Karpas-422 (cell line): ENCODE data around the gene UCK2. TPM values are rescaled to one million over a fixed set of nuclear protein-coding genes. Genes with fewer than 3 reads are reported as not detected.

ENCODE experiments used
- DNase-seq: peaks from one replicate; pipeline ENCODE4 v3.0.0-alpha.2; 2015
- H2AFZ ChIP-seq: fragments of 200-600 bp; sonication (generic); 2 replicates; pipeline ENCODE4 v1.6.1; 2014; ENCODE audit warnings: antibody characterized with exemption, low read length, mixed read lengths
- H3K27ac ChIP-seq: fragments of 200-600 bp; sonication (generic); 2 replicates; pipeline ENCODE4 v1.5.1; 2014; ENCODE audit warnings: mild to moderate bottlenecking, low read length, moderate library complexity
- H3K27me3 ChIP-seq: fragments of 200-600 bp; sonication (generic); 2 replicates; pipeline ENCODE4 v1.6.1; 2014; ENCODE audit warnings: low read length, mixed read lengths
- H3K36me3 ChIP-seq: fragments of 200-600 bp; sonication (generic); 2 replicates; pipeline ENCODE4 v1.6.1; 2014; ENCODE audit warnings: low read length, mixed read lengths; ENCODE audit not compliant: insufficient read depth
- H3K4me1 ChIP-seq: fragments of 200-600 bp; sonication (generic); 2 replicates; pipeline ENCODE4 v1.6.1; 2014; ENCODE audit warnings: mild to moderate bottlenecking, low read length, mixed read lengths
- H3K4me2 ChIP-seq: fragments of 200-600 bp; sonication (generic); 2 replicates; pipeline ENCODE4 v1.6.1; 2014; ENCODE audit warnings: low read length, low read depth, mild to moderate bottlenecking; ENCODE audit not compliant: poor library complexity, severe bottlenecking
- H3K4me3 ChIP-seq: fragments of 200-600 bp; sonication (generic); 2 replicates; pipeline ENCODE4 v1.5.1; 2014; ENCODE audit warnings: mild to moderate bottlenecking, antibody characterized with exemption, low read length, mixed read lengths
- H3K79me2 ChIP-seq: fragments of 200-600 bp; sonication (generic); 2 replicates; pipeline ENCODE4 v1.6.1; 2014; ENCODE audit warnings: mild to moderate bottlenecking, low read length, mixed read lengths
- H3K9ac ChIP-seq: fragments of 200-600 bp; sonication (generic); 2 replicates; pipeline ENCODE4 v1.6.0; 2014; ENCODE audit warnings: low read length
- H3K9me2 ChIP-seq: fragments of 200-600 bp; sonication (generic), shearing (Covaris generic); replicated peaks from 2 replicates; pipeline ENCODE4 v1.6.0; 2014; ENCODE audit warnings: mild to moderate bottlenecking, low read length, moderate library complexity; ENCODE audit not compliant: insufficient read depth
- H3K9me3 ChIP-seq: fragments of 300-700, 200-600 bp; sonication (generic); 2 replicates; pipeline ENCODE4 v1.6.1; 2014; ENCODE audit warnings: low read length, mixed read lengths
- H4K20me1 ChIP-seq: fragments of 200-600 bp; sonication (generic); 2 replicates; pipeline ENCODE4 v1.6.1; 2014; ENCODE audit warnings: mild to moderate bottlenecking, antibody characterized with exemption, low read length, low read depth; ENCODE audit not compliant: insufficient read depth
- total RNA-seq: library from RNA; depleted of rRNA; stranded (reverse); fragments of >200 nt; shearing (Covaris generic); gene quantifications from 2 replicates; pipeline ENCODE4 v1.2.3, GENCODE V29; 2014; ENCODE audit warnings: low replicate concordance

Gene UCK2
- total RNA-seq, 1 experiment from 2014 or later: 67.9 TPM

DNA sequence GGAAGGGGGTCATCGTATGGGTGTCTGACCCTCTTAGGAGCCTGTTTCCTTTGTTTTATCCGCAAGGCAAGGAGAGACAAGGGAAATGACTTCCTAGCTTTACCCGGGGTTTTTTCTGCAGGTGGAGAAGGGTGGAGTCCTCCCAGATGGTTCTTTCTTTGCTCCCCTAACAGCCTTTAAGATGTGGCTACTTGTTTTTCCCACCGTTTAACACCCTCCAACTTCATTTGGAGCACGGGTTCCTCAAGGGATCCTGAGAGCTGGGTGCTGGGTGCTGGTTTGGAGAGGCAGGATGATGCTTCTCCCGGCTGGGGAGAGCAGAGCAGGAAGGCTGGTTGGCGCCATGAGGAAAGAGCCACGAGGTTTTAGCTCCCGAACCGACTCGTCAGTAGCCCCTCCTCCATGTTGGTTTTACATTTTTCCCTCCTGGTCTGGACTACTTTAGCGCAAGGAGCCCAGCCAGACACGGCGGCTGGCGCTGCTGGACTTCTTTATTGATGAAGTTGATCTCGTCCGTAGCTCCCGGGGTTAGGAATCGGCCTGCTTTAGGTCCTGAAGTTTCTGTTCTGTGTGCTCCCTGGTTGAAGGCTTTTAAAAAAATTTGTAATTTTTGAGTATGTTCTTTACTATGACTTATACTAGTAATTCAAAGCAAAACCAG is 1.4 kb downstream of the UCK2 start:
- peaks cover 30% of the 10 kb centered on the region for H3K4me1 ChIP-seq

DNA sequence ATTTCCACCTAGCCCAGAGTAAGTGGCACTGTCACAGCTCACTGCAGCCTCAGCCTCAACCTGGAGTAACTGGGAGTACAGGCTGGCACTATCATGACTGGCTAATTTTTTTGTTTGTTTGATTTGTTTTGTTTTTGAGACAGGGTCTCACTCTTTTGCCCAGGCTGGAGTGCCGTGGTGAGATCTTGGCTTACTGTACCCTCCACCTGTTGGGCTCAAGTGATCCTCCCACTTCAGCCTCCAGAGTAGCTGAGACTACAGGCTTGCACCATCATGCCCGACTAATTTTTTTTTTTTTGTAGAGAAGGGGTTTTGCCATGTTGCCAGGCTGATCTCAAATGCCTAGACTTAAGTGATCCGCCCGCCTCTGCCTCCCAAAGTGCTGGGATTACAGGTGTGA is 2.5 kb downstream of the UCK2 start:
- H3K4me3 ChIP-seq: peak overlapping the region; percentile 90
- peaks cover 73% of the 10 kb centered on the region for H3K79me2 ChIP-seq
- H3K27me3 ChIP-seq: no peaks in the 10 kb centered on the region
- no peak for DNase-seq
- peak overlapping the region; percentile 97 for H3K9ac ChIP-seq
- H3K9me2 ChIP-seq: no peaks in the 10 kb centered on the region
- H2AFZ ChIP-seq: no peak overlapping the region
- peaks cover 6% of the 10 kb centered on the region; the same call in 1 of the 2 replicates for H4K20me1 ChIP-seq
- no peaks in the 10 kb centered on the region for H3K36me3 ChIP-seq
- H3K4me2 ChIP-seq: peak overlapping the region; percentile 92
- peaks cover 33% of the 10 kb centered on the region for H3K4me1 ChIP-seq
- no peaks in the 10 kb centered on the region for H3K9me3 ChIP-seq
- H3K27ac ChIP-seq: peak overlapping the region; percentile 80; the same call in 1 of the 2 replicates

More for the DNA sequence above, 1.4 kb downstream of the UCK2 start:
- no peaks in the 10 kb centered on the region for H3K27me3 ChIP-seq
- peak overlapping the region; percentile 80 for H3K27ac ChIP-seq
- no peaks in the 10 kb centered on the region for H3K9me2 ChIP-seq
- no peaks in the 10 kb centered on the region for H3K36me3 ChIP-seq
- H3K4me3 ChIP-seq: peak overlapping the region; percentile 90
- DNase-seq: peak; percentile 86
- no peaks in the 10 kb centered on the region for H3K9me3 ChIP-seq
- H3K9ac ChIP-seq: peak overlapping the region; percentile 97
- peak overlapping the region; percentile 92 for H3K4me2 ChIP-seq
- H4K20me1 ChIP-seq: peaks cover 6% of the 10 kb centered on the region; the same call in 1 of the 2 replicates
- peaks cover 62% of the 10 kb centered on the region for H3K79me2 ChIP-seq
- peak overlapping the region; percentile 38; the same call in 1 of the 2 replicates for H2AFZ ChIP-seq

DNA sequence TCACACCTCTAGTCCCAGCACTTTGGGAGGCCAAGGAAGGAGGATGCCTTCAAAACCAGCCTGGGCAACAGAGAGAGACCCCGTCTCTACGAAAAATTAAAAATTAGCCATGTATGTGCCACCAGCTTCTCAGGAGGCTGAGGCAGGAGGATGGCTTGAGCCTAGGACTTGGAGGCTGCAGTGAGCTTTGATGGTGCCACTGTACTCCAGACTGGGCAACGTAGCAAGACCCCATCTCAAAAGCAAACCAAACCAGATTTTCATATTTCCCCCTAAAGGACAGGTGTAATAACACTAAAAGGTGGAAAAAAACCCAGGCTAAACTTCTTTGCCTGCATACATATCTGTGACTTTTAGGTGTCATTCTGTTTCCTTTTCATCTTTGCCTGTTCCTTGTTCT is 3.7 kb downstream of the UCK2 start:
- no peaks in the 10 kb centered on the region for H3K27me3 ChIP-seq
- no peak overlapping the region for H2AFZ ChIP-seq
- no peak overlapping the region for H3K9ac ChIP-seq
- no peak overlapping the region for H3K27ac ChIP-seq
- H3K9me3 ChIP-seq: no peaks in the 10 kb centered on the region
- peaks cover 35% of the 10 kb centered on the region for H3K4me1 ChIP-seq
- peaks cover 86% of the 10 kb centered on the region for H3K79me2 ChIP-seq
- H4K20me1 ChIP-seq: peaks cover 6% of the 10 kb centered on the region; the same call in 1 of the 2 replicates
- no peak overlapping the region for H3K4me3 ChIP-seq
- H3K9me2 ChIP-seq: no peaks in the 10 kb centered on the region
- no peak for DNase-seq
- no peak overlapping the region for H3K4me2 ChIP-seq
- H3K36me3 ChIP-seq: no peaks in the 10 kb centered on the region

DNA sequence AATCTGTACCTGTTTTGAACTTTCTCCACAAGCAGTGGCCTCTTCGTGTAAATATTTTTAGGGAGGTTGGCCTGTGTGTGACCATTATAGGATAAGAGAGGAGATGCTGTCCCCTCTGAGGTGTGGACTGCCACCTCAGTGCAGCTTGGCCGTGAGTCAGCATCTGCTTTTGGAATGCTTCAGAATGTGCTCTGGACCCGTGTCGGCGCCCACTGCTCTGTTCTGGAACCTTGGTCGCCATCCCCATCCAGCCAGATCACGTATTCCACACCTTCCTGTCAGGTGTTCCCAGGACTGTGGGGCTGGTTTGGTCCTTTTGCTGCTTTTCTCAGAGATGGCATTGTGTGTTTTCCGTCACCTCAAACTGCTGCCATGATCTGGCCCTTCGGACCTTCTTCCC is 5.5 kb downstream of the UCK2 start:
- Histone ChIP-seq H3K9me3 (no peaks in the 10 kb centered on the region), H3K4me2 (no peak overlapping the region), H3K27me3 (no peaks in the 10 kb centered on the region), H3K27ac (no peak overlapping the region), H3K36me3 (no peaks in the 10 kb centered on the region), H3K79me2 (peaks cover 100% of the 10 kb centered on the region), H2AFZ (no peak overlapping the region), H3K9ac (no peak overlapping the region), H3K4me1 (peaks cover 41% of the 10 kb centered on the region), H4K20me1 (peaks cover 21% of the 10 kb centered on the region; the same call in 1 of the 2 replicates), H3K4me3 (no peak overlapping the region), H3K9me2 (no peaks in the 10 kb centered on the region)
- no peak for DNase-seq

DNA sequence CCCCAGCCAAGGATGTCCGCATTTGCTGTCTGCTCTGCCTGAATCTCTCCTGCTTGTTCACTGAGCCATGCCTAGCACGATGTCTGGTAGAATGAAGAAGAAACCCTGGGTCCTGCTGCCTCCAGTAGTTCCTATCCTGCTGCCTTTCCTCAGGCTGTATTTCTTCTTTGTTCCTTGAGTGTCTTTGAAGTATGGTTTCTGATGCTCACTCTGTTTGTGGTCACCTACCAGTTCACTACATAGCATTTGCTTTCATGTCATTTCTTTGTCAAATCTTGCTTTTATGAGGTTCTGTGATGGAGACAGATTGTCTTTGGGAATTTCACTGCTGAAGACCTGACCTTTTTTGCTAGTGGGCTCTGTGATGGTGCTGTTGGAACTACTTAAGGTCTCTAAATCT is 5.9 kb downstream of the UCK2 start:
- H3K9me2 ChIP-seq: no peaks in the 10 kb centered on the region
- no peak overlapping the region for H2AFZ ChIP-seq
- H3K79me2 ChIP-seq: peaks cover 100% of the 10 kb centered on the region
- peaks cover 24% of the 10 kb centered on the region; the same call in 1 of the 2 replicates for H4K20me1 ChIP-seq
- no peaks in the 10 kb centered on the region for H3K27me3 ChIP-seq
- no peak overlapping the region for H3K4me3 ChIP-seq
- H3K4me1 ChIP-seq: peaks cover 41% of the 10 kb centered on the region
- H3K27ac ChIP-seq: no peak overlapping the region
- H3K9me3 ChIP-seq: no peaks in the 10 kb centered on the region
- no peak overlapping the region for H3K4me2 ChIP-seq
- H3K36me3 ChIP-seq: no peaks in the 10 kb centered on the region
- DNase-seq: no peak
- H3K9ac ChIP-seq: no peak overlapping the region

DNA sequence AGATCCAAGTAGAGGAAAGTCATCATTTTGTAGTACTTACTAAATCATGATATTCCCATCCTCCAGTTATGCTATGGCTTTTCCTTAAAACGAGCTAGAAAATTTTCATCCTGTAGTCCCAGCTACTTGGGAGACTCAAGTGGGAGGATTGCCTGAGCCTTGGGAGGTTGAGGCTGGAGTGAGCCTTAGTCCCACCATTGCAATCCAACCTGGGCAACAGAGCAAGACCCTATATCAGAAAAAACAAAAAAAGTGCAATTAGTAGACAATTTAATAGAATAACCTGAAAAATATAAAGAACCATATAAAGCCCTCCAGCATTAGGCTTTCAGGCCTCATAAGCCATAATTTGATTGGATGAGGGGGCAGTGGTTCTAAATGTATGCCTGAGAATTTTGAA is 6.8 kb downstream of the UCK2 start:
- H4K20me1 ChIP-seq: peaks cover 27% of the 10 kb centered on the region
- H2AFZ ChIP-seq: no peak overlapping the region

DNA sequence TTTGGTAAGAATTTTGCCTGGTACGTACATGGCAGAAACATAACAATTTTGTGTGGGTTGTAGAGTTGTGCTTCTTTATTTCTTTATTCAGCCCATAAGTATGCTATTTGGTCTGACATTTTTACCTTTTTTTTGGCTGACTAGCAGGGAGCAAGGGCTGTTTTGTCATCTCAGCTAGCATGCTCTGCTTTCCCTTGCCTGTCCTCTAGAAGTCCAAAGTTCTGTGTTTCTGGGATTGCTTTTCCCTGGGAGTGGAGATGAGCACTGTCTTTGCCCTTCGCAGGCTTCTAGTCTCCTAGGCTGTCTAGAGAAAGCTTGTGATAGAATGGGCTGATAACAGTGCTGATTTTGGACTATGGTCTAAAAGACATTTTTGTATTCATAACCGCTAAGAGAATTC is 7.5 kb downstream of the UCK2 start:
- Histone ChIP-seq H3K27ac (no peak overlapping the region), H3K4me2 (no peak overlapping the region), H3K9ac (no peak overlapping the region), H3K79me2 (peaks cover 100% of the 10 kb centered on the region), H4K20me1 (peaks cover 28% of the 10 kb centered on the region), H3K4me3 (no peak overlapping the region), H3K36me3 (no peaks in the 10 kb centered on the region), H3K9me3 (no peaks in the 10 kb centered on the region), H3K4me1 (peaks cover 33% of the 10 kb centered on the region), H3K9me2 (no peaks in the 10 kb centered on the region), H3K27me3 (no peaks in the 10 kb centered on the region), H2AFZ (no peak overlapping the region)
- DNase-seq: no peak

More for the DNA sequence above, 6.8 kb downstream of the UCK2 start:
- H3K9ac ChIP-seq: no peak overlapping the region
- H3K4me1 ChIP-seq: peaks cover 40% of the 10 kb centered on the region
- H3K79me2 ChIP-seq: peaks cover 100% of the 10 kb centered on the region
- H3K9me3 ChIP-seq: no peaks in the 10 kb centered on the region
- no peak overlapping the region for H3K4me2 ChIP-seq
- no peak overlapping the region for H3K4me3 ChIP-seq
- no peaks in the 10 kb centered on the region for H3K9me2 ChIP-seq
- H3K27me3 ChIP-seq: no peaks in the 10 kb centered on the region
- no peak overlapping the region for H3K27ac ChIP-seq
- DNase-seq: no peak
- H3K36me3 ChIP-seq: no peaks in the 10 kb centered on the region

DNA sequence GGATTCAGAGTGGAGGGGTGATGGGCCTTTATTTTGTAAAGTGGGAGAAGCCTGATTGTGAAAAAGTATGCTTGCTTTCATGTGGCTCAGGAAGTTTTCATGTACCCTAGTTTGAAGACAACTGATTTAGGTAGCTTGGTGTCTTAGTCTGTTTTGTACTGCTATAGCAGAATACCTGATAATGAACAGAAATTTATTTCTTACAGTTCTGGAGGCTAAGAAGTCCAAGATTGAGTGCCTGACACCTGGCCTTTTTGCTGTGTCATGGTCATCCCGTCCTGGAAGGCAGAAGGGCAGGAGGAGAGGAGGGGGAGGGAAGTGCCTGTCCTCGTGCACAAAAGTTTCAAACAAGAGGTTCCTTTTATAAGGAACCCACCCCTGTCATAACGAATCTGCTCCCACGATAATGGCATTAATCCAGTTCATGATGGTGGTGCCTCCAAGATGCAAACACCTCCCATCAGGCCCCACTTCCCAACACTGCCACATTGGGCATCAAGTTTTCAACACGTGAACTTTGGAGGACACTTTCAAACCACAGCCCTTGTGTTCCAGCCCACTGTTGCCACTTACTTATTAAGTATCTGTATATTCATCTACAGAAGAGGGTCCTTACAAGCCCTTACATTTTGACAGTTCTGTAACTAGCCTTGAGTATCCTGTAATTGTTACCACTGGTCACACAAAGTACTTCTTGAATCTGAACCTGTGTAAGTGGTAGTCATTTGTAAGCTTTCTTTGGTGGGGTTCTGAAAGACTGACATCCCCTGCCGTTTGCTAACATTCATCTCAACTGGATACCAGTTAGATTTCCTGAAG is 9.5 kb downstream of the UCK2 start:
- no peaks in the 10 kb centered on the region for H3K36me3 ChIP-seq
- no peak overlapping the region for H2AFZ ChIP-seq
- DNase-seq: no peak
- H3K4me2 ChIP-seq: no peak overlapping the region
- no peak overlapping the region for H3K4me3 ChIP-seq
- no peak overlapping the region for H3K9ac ChIP-seq
- H3K27ac ChIP-seq: peak overlapping the region; percentile 33
- H3K9me2 ChIP-seq: no peaks in the 10 kb centered on the region
- H3K4me1 ChIP-seq: peaks cover 32% of the 10 kb centered on the region
- no peaks in the 10 kb centered on the region for H3K27me3 ChIP-seq
- peaks cover 36% of the 10 kb centered on the region for H4K20me1 ChIP-seq
- peaks cover 100% of the 10 kb centered on the region for H3K79me2 ChIP-seq
- H3K9me3 ChIP-seq: no peaks in the 10 kb centered on the region
